DOHH2 (cell line): ENCODE data around the gene CEP55.

Experiments
- CTCF ChIP-seq: fragments of 200-600 bp; sonication (generic); IDR thresholded peaks from one replicate; pipeline ENCODE4 v1.5.1; 2014; ENCODE audit warnings: antibody characterized with exemption, mild to moderate bottlenecking, low read depth, low read length; ENCODE audit not compliant: poor library complexity, severe bottlenecking
- EZH2phosphoT487 ChIP-seq: fragments of 200-600 bp; sonication (generic); IDR thresholded peaks from 2 replicates; pipeline ENCODE4 v1.6.1; 2017; ENCODE audit warnings: borderline replicate concordance, mild to moderate bottlenecking, antibody characterized with exemption, low read length, moderate library complexity, mixed read lengths

GRCh38 chr10:93501650-93502049 lies 5.2 kb downstream of the CEP55 start:
- TF ChIP-seq CTCF (no peak), EZH2phosphoT487 (no peak)
